ENCODE measurements around the gene ANXA4. TPM values are rescaled to one million over a fixed set of nuclear protein-coding genes. Genes with fewer than 3 reads are reported as not detected.
"Not testable (repeated sequence)": the region's sequence is repeated elsewhere in the genome, so short reads cannot be mapped to it uniquely, and the experiment has no call there.

The ANXA4 gene
- total RNA-seq, 1 experiment from 2014 or later, result 3.0 TPM

DNA sequence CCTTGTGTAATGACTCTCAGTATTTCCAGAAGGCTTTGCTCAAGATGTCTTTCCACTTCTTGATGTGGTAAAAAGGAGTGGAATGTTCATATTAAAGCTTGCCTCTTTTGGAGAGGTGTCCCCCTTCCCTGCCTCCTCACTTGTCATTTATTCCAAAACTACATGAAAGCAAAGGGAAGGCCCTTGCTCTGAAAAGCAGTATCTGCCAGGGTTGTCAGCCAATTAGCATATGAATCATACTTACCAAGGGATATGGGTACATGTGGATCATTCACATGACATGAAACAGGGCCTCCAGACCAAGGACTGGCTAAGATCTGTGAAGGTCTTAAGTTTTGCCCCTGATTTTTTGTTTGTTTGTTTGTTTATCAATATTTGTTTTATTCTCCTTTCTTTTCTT, 31.3 kb downstream of the ANXA4 start:
- Histone ChIP-seq H3K4me3 (ENCODE audit: insufficient read depth, low read depth, low read length) (no peak overlapping the region), H3K36me3 (replicated peaks; ENCODE audit: control insufficient read depth, insufficient read depth, low read length) (no peaks in the 10 kb centered on the region), H3K27me3 (ENCODE audit: control insufficient read depth, insufficient read depth, low read length) (no peaks in the 10 kb centered on the region)
- DNase-seq, result no peak

- not testable (repeated sequence) for H3K36me3 ChIP-seq (replicated peaks; ENCODE audit: control insufficient read depth, insufficient read depth, low read length); DNase-seq; H3K27me3 ChIP-seq (ENCODE audit: control insufficient read depth, insufficient read depth, low read length); H3K4me3 ChIP-seq (ENCODE audit: insufficient read depth, low read depth, low read length)
Observed at GRCh38 chr2:69774258-69774983, 32.5 kb downstream of the ANXA4 start.

- H3K27me3 ChIP-seq (ENCODE audit: control insufficient read depth, insufficient read depth, low read length), result no peaks in the 10 kb centered on the region
- no peaks in the 10 kb centered on the region for H3K36me3 ChIP-seq (replicated peaks; ENCODE audit: control insufficient read depth, insufficient read depth, low read length)
- H3K4me3 ChIP-seq (ENCODE audit: insufficient read depth, low read depth, low read length), result no peak overlapping the region
- DNase-seq, result no peak
Observed at GRCh38 chr2:69774984-69775982, 33.3 kb downstream of the ANXA4 start.

DNA sequence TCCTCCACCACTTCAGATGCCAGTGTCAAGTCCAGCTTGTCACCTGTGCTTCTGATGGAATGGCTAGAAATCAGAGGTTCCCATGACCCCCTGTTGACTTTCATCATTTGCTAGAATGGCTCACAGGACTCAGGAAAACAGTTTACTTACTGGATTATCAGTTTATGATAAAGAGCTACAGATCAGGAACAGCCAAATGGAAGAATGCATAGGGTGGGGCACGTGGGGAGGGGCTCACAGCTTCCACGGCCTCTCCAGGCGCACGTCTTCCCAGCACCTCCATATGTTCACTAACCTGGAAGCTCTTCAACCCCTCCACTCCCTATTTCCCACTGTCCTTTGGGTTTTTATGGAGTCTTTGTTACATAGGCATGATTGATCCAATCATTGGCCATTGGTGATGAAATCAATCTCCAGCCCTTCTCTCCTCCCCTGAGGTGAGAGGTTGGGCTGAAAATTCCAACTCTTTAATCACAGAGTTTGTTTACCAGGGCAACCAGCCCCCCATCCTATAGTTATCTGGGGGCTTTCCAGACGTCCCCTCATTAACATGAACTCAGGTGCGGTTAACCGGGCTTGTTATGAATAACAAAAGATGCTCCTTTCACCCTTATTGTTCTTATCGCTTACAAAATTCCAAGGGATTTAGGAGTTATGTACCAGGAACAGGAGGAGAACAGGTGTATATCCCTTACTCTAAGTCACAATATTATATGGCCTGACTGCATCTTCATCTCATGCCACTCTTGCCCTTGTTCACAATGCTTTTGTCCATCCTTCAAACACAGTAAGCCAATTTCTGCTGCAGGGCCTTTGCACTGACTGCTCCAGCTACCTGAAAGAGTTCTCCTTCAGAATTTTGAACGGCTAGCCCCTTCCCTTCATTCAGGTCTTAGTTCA, 35.2 kb downstream of the ANXA4 start:
- no peak overlapping the region for H3K4me3 ChIP-seq (ENCODE audit: insufficient read depth, low read depth, low read length)
- no peaks in the 10 kb centered on the region for H3K36me3 ChIP-seq (replicated peaks; ENCODE audit: control insufficient read depth, insufficient read depth, low read length)
- H3K27me3 ChIP-seq (ENCODE audit: control insufficient read depth, insufficient read depth, low read length), result no peaks in the 10 kb centered on the region
- DNase-seq, result peak; percentile 56

DNA sequence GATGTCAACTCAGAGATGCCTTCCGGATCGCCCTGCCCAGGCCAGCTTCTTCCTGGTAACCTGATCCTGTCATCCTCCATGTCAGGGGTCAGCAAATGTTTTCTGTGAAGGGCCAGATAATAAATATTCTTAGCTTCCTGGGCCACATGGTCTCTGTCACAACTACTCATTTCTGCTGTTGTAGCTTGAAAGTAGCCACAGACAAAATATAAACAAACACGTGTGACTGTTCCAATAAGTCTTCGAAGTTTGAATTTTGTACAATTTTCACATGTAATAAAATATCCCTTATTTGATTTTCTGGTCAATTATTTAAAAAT, 35.8 kb downstream of the ANXA4 start:
- H3K36me3 ChIP-seq (replicated peaks; ENCODE audit: control insufficient read depth, insufficient read depth, low read length), result no peaks in the 10 kb centered on the region
- H3K27me3 ChIP-seq (ENCODE audit: control insufficient read depth, insufficient read depth, low read length), result no peaks in the 10 kb centered on the region
- DNase-seq, result no peak
- H3K4me3 ChIP-seq (ENCODE audit: insufficient read depth, low read depth, low read length), result no peak overlapping the region

GRCh38 chr2:69779258-69780001, 37.5 kb downstream of the ANXA4 start:
- no peak overlapping the region for H3K4me3 ChIP-seq (ENCODE audit: insufficient read depth, low read depth, low read length)
- no peaks in the 10 kb centered on the region for H3K36me3 ChIP-seq (replicated peaks; ENCODE audit: control insufficient read depth, insufficient read depth, low read length)
- DNase-seq, result no peak
- no peaks in the 10 kb centered on the region for H3K27me3 ChIP-seq (ENCODE audit: control insufficient read depth, insufficient read depth, low read length)

- Histone ChIP-seq H3K27me3 (ENCODE audit: control insufficient read depth, insufficient read depth, low read length) (no peaks in the 10 kb centered on the region), H3K4me3 (ENCODE audit: insufficient read depth, low read depth, low read length) (no peak overlapping the region), H3K36me3 (replicated peaks; ENCODE audit: control insufficient read depth, insufficient read depth, low read length) (no peaks in the 10 kb centered on the region)
- DNase-seq, result no peak
Observed at GRCh38 chr2:69780921-69781320, 39.0 kb downstream of the ANXA4 start.

DNA sequence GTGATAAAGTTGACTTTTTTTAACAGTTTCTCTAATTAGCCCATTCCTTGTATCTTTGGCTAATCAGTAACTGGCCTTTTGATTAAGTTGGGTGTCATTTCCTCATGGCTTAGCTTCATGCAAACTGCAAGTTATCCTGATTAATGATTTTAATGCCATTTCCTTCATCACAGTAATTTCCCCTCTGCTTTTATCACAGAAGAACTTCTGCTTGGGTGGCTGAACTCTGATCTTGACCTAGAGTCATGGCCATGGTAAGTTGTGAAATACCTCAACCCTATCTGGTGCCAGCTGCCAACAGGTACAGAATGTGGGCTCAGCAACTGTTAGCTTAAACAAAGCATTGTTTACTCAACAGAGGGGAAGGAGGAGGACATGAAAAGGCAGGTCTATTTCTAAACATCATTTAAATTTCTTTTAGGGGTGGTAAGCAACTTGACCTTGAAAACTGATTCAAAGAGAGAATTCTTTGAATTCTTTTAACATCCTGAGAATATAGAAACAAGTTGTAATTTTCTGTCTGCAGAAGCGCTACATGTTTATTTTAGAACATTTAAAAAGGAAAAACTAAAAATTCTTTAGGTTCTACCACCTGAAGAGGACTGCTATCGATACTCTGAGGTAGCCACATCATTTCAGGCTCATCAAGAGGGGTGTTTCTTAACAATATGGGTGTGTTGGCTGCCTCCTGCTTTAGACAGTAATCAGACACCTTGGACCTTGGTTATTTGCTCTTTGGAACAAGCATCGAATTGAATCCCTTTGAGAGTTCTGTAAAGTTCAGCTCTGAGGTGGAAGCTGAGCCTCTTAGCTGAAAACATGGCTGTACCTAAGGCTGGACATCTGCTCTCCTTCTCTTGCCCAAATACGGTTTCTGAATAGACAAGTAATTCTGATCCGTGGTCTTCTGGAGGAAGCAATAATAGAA, 39.7 kb downstream of the ANXA4 start:
- H3K4me3 ChIP-seq (ENCODE audit: insufficient read depth, low read depth, low read length), result no peak overlapping the region
- no peaks in the 10 kb centered on the region for H3K36me3 ChIP-seq (replicated peaks; ENCODE audit: control insufficient read depth, insufficient read depth, low read length)
- H3K27me3 ChIP-seq (ENCODE audit: control insufficient read depth, insufficient read depth, low read length), result no peaks in the 10 kb centered on the region
- DNase-seq, result no peak

GRCh38 chr2:69784228-69784627, 42.3 kb downstream of the ANXA4 start:
- no peak overlapping the region for H3K4me3 ChIP-seq (ENCODE audit: insufficient read depth, low read depth, low read length)
- no peak for DNase-seq
- H3K27me3 ChIP-seq (ENCODE audit: control insufficient read depth, insufficient read depth, low read length), result no peaks in the 10 kb centered on the region
- no peaks in the 10 kb centered on the region; the same call in 1 of the 2 replicates for H3K36me3 ChIP-seq (replicated peaks; ENCODE audit: control insufficient read depth, insufficient read depth, low read length)

DNA sequence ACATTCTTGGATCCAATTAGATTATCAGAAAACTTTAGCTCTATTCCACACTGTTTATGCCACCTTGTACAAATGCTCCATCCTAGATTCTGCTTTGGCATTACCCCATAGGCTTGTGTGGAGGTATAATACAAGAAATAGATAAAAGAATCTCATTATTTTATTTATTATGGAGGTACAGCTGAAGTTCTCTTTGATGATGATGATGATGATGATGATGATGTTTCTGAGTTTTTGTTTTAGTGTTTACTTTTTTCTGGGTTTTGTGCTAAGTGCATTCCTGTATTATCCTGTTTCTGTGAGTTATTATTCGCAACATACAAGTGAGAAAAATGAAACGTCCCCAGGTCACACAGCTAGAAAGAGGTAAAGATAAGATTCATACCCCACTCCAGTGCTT, 43.4 kb downstream of the ANXA4 start:
- Histone ChIP-seq H3K36me3 (replicated peaks; ENCODE audit: control insufficient read depth, insufficient read depth, low read length) (no peaks in the 10 kb centered on the region; the same call in 1 of the 2 replicates), H3K4me3 (ENCODE audit: insufficient read depth, low read depth, low read length) (no peak overlapping the region), H3K27me3 (ENCODE audit: control insufficient read depth, insufficient read depth, low read length) (no peaks in the 10 kb centered on the region)
- no peak for DNase-seq

DNA sequence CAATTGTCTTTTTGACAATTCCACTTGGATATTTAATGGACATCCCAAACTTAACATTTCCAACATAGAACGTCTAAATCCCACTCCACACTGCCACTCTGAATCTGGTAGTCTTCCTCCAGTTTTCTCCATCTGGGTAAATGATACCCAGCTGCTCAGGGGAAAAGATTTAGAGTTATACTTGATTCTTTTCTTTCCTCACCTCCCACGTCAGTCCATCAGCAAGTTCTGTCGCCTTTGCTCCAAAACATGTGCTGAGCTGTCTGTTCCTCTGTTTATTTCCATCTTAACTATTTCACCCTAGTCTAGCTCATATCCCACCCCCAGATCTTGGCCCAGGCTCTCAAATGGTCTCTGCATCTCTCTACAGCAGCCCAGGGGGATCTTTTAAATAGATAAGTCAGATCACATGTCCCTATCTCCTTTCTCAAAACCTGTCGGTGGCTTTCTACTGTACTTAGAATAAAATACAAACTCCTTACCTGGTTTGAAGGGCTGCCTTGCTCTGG, 44.2 kb downstream of the ANXA4 start:
- H3K36me3 ChIP-seq (replicated peaks; ENCODE audit: control insufficient read depth, insufficient read depth, low read length), result no peaks in the 10 kb centered on the region; the same call in 1 of the 2 replicates
- H3K4me3 ChIP-seq (ENCODE audit: insufficient read depth, low read depth, low read length), result no peak overlapping the region
- DNase-seq, result no peak
- no peaks in the 10 kb centered on the region for H3K27me3 ChIP-seq (ENCODE audit: control insufficient read depth, insufficient read depth, low read length)

- no peaks in the 10 kb centered on the region for H3K27me3 ChIP-seq (ENCODE audit: control insufficient read depth, insufficient read depth, low read length)
- no peaks in the 10 kb centered on the region; the same call in 1 of the 2 replicates for H3K36me3 ChIP-seq (replicated peaks; ENCODE audit: control insufficient read depth, insufficient read depth, low read length)
- no peak overlapping the region for H3K4me3 ChIP-seq (ENCODE audit: insufficient read depth, low read depth, low read length)
- no peak for DNase-seq
Observed at GRCh38 chr2:69789175-69789721, 47.3 kb downstream of the ANXA4 start.

Data from H7 (cell line).